HCT116 (cell line): ENCODE results near the gene TCF7.

Experiments
- CTCF ChIP-seq, 3 experiments: fragments of 200-600 bp in 1 of 3; sonication (generic) in 1 of 3; IDR thresholded peaks in 2 of 3; conservative IDR thresholded peaks in 1 of 3; 2 replicates each; pipeline ENCODE4 v1.5.1; 2012 to 2017; ENCODE audit warnings: low read depth in 2 of 3, low read length in 2 of 3, antibody characterized with exemption in 1 of 3, borderline replicate concordance in 1 of 3, control low read depth in 1 of 3, mild to moderate bottlenecking in 1 of 3, mixed read lengths in 1 of 3, mixed run types in 1 of 3, moderate library complexity in 1 of 3; ENCODE audit not compliant: insufficient read depth in 1 of 3
- EZH2 ChIP-seq: fragments of 200-600 bp; sonication (generic); IDR thresholded peaks from 2 replicates; pipeline ENCODE4 v1.6.1; 2017; ENCODE audit warnings: antibody characterized with exemption, mixed run types
- POLR2AphosphoS5 ChIP-seq: IDR thresholded peaks from 2 replicates; pipeline ENCODE4 v1.6.1; 2011; ENCODE audit warnings: mild to moderate bottlenecking, low read depth, low read length, moderate library complexity
- TCF7L2 ChIP-seq: IDR thresholded peaks from 2 replicates; pipeline ENCODE4 v1.7.0; 2011; ENCODE audit warnings: borderline replicate concordance, inconsistent platforms; ENCODE audit not compliant: insufficient read depth, insufficient read length; ENCODE audit errors: extremely low read depth

GRCh38 chr5:134131578-134132350 is 17.3 kb downstream of the TCF7 start:
- no peak for TF ChIP-seq CTCF (IDR thresholded peaks at IDR 0.05 in 2 of 3, conservative IDR thresholded peaks at IDR 0.05 in 1 of 3; ENCODE audit: borderline replicate concordance in 1 of 3, insufficient read depth in 1 of 3, low read depth in 2 of 3, low read length in 2 of 3)
- no peak for TF ChIP-seq EZH2
- no peak for TF ChIP-seq TCF7L2
- TF ChIP-seq POLR2AphosphoS5: no peak
